Cardiac muscle cell (in vitro differentiated cells and primary cell): ENCODE measurements around the gene OR6B3. TPM values are rescaled to one million over a fixed set of nuclear protein-coding genes. Genes with fewer than 3 reads are reported as not detected.
"Not testable (repeated sequence)": the region's sequence is repeated elsewhere in the genome, so short reads cannot be mapped to it uniquely, and the experiment has no call there.

Experiments used
- DNase-seq, 2 donors: peaks; one replicate each; pipeline versions ENCODE4 v3.0.0 to v3.0.0-alpha.2; 2010 to 2017; ENCODE audit warnings: low read depth in 1 of 2, low spot score in 1 of 2
- H3K27ac ChIP-seq: fragments of 200-600 bp; sonication (generic); 2 replicates; pipeline ENCODE4 v1.5.1; 2016
- H3K27me3 ChIP-seq: fragments of 200-600 bp; sonication (generic); 2 replicates; pipeline ENCODE4 v1.6.0; 2016; ENCODE audit warnings: control low read depth
- H3K36me3 ChIP-seq: fragments of 200-600 bp; sonication (generic); 2 replicates; pipeline ENCODE4 v1.5.1; 2016; ENCODE audit warnings: control low read depth
- H3K4me1 ChIP-seq: fragments of 200-600 bp; sonication (generic); 2 replicates; pipeline ENCODE4 v1.8.1; 2017; ENCODE audit warnings: low read depth, mild to moderate bottlenecking, mixed run types
- H3K4me3 ChIP-seq: fragments of 200-600 bp; sonication (generic); 2 replicates; pipeline ENCODE4 v1.5.1; 2016; ENCODE audit warnings: mild to moderate bottlenecking
- H3K9me3 ChIP-seq: fragments of 200-600 bp; sonication (generic); 2 replicates; pipeline ENCODE4 v1.5.1; 2017; ENCODE audit warnings: low read depth, mild to moderate bottlenecking, control low read depth
- polyA plus RNA-seq: library from polyadenylated mRNA; unstranded; fragments of >200 nt; fragmentation: Nextera tagmentation; extraction: Ambion mirVana; gene quantifications from 2 replicates; pipeline ENCODE4 v1.2.1, GENCODE V29; 2016
- total RNA-seq: library from RNA; depleted of rRNA; stranded (reverse); fragments of >200 nt; gene quantifications from 2 replicates; pipeline ENCODE4 v1.2.3, GENCODE V29; 2016
- TF ChIP-seq, protein P1 (sequence below): IDR thresholded peaks from 2 replicates; pipeline ENCODE4 v1.5.1; 2012; ENCODE audit warnings: low read depth, mild to moderate bottlenecking, low read length

The OR6B3 gene
- total and polyA plus RNA-seq, 2 experiments from 2014 or later, result not detected

DNA sequence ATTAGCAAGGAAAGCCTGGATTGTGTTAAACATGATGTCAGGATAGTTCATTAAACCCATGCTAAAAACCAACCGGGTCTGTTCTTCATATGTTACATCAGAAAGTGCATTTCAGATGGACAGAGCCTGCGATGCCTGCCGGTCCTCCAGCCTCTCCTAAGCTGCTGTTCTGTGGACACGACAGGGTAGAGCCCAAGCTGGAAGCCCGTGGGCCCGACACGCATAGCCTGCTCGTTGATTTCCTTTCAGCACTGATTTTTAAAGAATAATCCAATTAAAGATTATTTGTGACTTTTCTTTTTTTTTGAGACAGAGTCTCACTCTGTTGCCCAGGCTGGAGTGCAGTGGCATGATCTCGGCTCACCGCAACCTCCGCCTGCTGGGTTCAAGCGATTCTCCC, 797 bp downstream of the OR6B3 start:
- no peak for DNase-seq
- Histone ChIP-seq H3K27ac (no peak overlapping the region), H3K4me1 (no peaks in the 10 kb centered on the region), H3K9me3 (no peaks in the 10 kb centered on the region), H3K36me3 (no peaks in the 10 kb centered on the region), H3K4me3 (no peak overlapping the region), H3K27me3 (no peaks in the 10 kb centered on the region)
- TF ChIP-seq, protein P1, sequence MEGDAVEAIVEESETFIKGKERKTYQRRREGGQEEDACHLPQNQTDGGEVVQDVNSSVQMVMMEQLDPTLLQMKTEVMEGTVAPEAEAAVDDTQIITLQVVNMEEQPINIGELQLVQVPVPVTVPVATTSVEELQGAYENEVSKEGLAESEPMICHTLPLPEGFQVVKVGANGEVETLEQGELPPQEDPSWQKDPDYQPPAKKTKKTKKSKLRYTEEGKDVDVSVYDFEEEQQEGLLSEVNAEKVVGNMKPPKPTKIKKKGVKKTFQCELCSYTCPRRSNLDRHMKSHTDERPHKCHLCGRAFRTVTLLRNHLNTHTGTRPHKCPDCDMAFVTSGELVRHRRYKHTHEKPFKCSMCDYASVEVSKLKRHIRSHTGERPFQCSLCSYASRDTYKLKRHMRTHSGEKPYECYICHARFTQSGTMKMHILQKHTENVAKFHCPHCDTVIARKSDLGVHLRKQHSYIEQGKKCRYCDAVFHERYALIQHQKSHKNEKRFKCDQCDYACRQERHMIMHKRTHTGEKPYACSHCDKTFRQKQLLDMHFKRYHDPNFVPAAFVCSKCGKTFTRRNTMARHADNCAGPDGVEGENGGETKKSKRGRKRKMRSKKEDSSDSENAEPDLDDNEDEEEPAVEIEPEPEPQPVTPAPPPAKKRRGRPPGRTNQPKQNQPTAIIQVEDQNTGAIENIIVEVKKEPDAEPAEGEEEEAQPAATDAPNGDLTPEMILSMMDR, result no peak

DNA sequence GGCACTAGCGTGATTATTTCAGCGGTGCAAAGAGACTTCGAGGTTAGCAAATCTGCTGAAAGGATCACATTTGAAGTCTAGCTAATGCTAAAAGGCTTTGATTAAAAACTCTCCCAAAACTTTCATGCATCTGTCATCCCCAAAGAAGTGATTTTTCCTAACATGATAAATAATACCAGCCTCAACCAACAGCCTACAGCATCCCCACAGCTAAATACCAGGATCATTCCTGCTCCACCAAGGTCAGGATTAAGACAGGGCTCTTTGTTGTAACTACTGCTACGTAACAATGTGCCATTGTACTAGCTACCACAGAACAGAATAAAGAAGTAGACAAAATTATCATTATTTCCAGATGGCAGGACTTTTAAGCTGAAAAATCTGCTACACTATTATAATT, 1.6 kb downstream of the OR6B3 start:
- Histone ChIP-seq H3K4me3 (no peak overlapping the region), H3K27ac (no peak overlapping the region), H3K9me3 (no peaks in the 10 kb centered on the region), H3K4me1 (no peaks in the 10 kb centered on the region), H3K27me3 (no peaks in the 10 kb centered on the region), H3K36me3 (no peaks in the 10 kb centered on the region)
- no peak for DNase-seq
- TF ChIP-seq, protein P1, result no peak

DNA sequence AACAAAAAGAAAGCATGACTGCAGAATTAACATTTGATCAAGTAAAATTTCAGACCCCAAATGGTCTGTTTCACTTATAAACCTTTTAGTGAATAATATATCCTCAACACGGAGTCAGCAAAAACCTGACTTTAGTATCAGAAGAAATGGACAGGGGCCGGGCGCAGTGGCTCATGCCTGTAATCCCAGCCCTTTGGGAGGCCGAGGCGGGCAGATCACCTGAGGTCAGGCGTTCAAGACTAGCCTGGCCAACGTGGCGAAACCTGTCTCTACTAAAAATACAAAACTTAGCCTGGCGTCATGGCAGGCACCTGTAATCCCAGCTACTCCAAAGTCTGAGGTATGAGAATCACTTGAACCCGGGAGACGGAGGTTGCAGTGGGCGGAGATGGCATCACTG, 3.0 kb downstream of the OR6B3 start:
- Histone ChIP-seq H3K4me3 (no peak overlapping the region), H3K27ac (no peak overlapping the region), H3K36me3 (no peaks in the 10 kb centered on the region), H3K4me1 (no peaks in the 10 kb centered on the region), H3K9me3 (no peaks in the 10 kb centered on the region), H3K27me3 (no peaks in the 10 kb centered on the region)
- TF ChIP-seq, protein P1, result no peak
- DNase-seq, result no peak

DNA sequence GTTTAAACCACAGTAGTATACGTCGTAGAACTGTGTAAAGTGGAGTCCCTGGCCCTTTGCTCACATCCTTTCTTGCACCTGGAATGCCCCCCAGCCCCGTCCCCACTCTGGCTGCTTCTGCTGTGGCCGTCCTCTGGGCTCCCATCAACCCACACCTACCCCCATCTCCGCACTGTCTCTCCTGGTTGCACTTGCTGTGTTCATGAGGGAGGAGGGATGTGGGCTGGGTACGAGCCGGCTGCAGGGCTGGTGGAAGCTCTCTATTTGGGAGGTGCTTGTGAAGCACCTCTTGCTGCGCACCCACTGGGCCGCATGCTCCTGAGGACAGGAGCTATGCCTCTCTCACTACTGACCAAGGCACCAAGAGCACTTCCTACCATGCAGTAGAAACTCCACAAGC, 5.1 kb downstream of the OR6B3 start:
- Histone ChIP-seq H3K9me3 (no peaks in the 10 kb centered on the region), H3K4me3 (no peak overlapping the region), H3K4me1 (no peaks in the 10 kb centered on the region), H3K27me3 (no peaks in the 10 kb centered on the region), H3K36me3 (no peaks in the 10 kb centered on the region), H3K27ac (no peak overlapping the region)
- TF ChIP-seq, protein P1, result no peak
- DNase-seq, result no peak

DNA sequence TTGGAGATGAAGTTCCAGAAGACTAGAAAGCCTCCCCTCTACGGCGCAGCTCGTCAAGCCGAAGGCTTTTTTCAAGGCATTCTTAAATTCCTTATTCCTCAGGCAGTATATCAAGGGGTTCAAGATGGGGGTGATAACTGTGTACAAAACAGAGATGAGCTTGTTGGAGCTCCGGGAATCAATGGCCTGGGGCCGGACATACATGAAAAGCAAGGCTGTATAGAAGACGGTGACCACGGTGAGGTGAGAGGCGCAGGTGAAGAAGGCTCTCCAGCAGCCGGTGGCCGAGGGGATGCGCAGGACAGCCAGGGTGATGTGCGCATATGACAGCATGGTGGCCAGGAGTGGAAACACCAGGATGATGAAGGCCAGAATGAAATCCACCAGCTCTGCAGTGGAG, 8.2 kb downstream of the OR6B3 start:
- H3K36me3 ChIP-seq, result no peaks in the 10 kb centered on the region

DNA sequence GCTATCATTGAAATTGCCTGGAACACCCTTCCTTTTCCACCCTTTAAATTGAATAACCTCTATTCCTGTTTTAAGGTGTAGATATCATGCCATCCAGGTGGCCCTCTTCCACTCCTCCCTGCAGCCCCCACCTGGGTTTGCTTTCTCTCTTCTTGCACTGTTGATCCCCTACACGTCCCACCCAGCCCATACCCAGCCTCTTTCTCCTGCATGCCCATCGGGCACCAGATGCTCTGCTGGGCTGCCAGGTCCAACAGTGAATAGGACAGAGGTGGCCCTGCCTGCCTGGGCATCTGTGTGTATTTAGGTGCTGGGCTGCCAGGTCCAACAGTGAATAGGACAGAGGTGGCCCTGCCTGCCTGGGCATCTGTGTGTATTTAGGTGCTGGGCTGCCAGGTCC, 9.2 kb downstream of the OR6B3 start:
- not testable (repeated sequence) for H3K27me3 ChIP-seq, H3K27ac ChIP-seq, H3K36me3 ChIP-seq, DNase-seq, H3K9me3 ChIP-seq, H3K4me3 ChIP-seq, H3K4me1 ChIP-seq

More for the DNA sequence above, 8.2 kb downstream of the OR6B3 start:
- DNase-seq, result no peak
- Histone ChIP-seq H3K27ac (no peak overlapping the region), H3K9me3 (no peaks in the 10 kb centered on the region), H3K4me1 (no peaks in the 10 kb centered on the region), H3K27me3 (no peaks in the 10 kb centered on the region), H3K4me3 (no peak overlapping the region)
- TF ChIP-seq, protein P1, result no peak
